Large intestine (tissue), 3 donors: Measurements from ENCODE around the gene SMIM10L2A. TPM values are rescaled to one million over a fixed set of nuclear protein-coding genes. Genes with fewer than 3 reads are reported as not detected.
A peak's percentile ranks its signal among the peaks of the same experiment; 100 is the strongest.
"Not testable (repeated sequence)": the region's sequence is repeated elsewhere in the genome, so short reads cannot be mapped to it uniquely, and the experiment has no call there.

Experiments
- DNase-seq, 2 donors: peaks; one replicate each; pipeline versions ENCODE4 v3.0.0 to v3.0.0-alpha.2; 2013
- H3K27ac ChIP-seq: one replicate; pipeline ENCODE4 v1.5.1; 2013; ENCODE audit warnings: low read length
- H3K27me3 ChIP-seq: 2 replicates; pipeline ENCODE4 v1.6.1; 2013; ENCODE audit warnings: low read length; ENCODE audit not compliant: control insufficient read depth, insufficient read depth
- H3K36me3 ChIP-seq: 2 replicates; pipeline ENCODE4 v1.6.1; 2013; ENCODE audit warnings: low read length; ENCODE audit not compliant: control insufficient read depth, insufficient read depth
- H3K4me1 ChIP-seq: one replicate; pipeline ENCODE4 v1.6.1; 2013; ENCODE audit warnings: low read length; ENCODE audit not compliant: control insufficient read depth, insufficient read depth
- H3K4me3 ChIP-seq: one replicate; pipeline ENCODE4 v1.5.1; 2013; ENCODE audit warnings: low read length
- H3K9me3 ChIP-seq: one replicate; pipeline ENCODE4 v1.6.1; 2013; ENCODE audit warnings: mild to moderate bottlenecking, low read depth, low read length, moderate library complexity; ENCODE audit not compliant: control insufficient read depth
- WGBS: methylation state at CpG from one replicate; pipeline ENCODE4 v1.1.5; 2013; ENCODE audit warnings: low lambda C conversion rate; ENCODE audit not compliant: insufficient coverage; 5-methylcytosine and 5-hydroxymethylcytosine counted together
- polyA plus RNA-seq: library from polyadenylated mRNA; unstranded; fragments of 120-200 nt; gene quantifications from one replicate; pipeline ENCODE4 v1.2.1, GENCODE V29; 2013

SMIM10L2A gene
- polyA plus RNA-seq, 1 donor: 4.4 TPM

DNA sequence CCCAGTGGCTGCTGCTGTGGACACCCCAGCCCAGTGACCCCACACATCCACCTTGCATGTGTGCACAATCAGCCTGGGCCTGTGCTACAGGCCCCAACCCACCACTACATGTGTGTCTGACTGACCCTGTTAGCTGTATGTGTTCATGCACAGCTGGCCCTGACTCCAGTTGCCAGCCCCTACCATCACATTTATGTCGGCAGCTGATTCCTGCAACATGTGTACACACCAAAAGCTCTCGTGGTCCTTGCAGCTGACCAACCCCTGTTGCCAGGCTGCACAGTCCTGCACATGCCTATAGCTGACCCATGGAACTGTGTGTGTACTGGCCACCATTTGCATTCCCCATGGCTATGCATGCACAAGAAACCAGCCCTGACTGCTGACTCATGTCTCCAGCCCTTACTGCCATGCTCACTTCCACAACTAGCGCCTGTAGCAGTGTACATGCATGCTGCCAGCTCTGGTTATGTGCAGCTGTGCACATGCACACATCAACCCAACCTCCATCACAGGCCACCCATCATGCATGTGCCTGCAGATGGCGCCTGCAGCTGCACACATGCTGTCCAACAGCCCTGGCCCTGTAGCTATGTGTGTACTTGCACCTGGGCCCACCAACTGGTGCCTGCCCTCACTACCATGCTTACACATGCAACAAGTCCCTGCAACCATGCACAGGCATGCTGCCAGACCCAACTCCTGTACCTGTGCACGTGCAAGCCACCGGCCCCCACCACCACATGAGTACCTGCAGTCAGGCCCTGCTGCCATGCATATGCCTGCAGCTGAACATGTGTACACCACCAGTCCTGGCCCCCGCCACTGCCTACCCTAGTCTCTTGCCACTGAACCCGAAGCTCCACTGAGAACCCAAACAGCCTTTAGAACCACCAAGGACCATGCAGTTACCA, 28.1 kb downstream of the SMIM10L2A start:
- no peak for DNase-seq
- Histone ChIP-seq H3K36me3 (no peaks in the 10 kb centered on the region), H3K4me1 (no peaks in the 10 kb centered on the region), H3K27ac (no peak overlapping the region), H3K9me3 (no peaks in the 10 kb centered on the region), H3K27me3 (no peaks in the 10 kb centered on the region), H3K4me3 (no peak overlapping the region)
- no CpG with 5 or more reads among the region's 8 CpGs for WGBS

DNA sequence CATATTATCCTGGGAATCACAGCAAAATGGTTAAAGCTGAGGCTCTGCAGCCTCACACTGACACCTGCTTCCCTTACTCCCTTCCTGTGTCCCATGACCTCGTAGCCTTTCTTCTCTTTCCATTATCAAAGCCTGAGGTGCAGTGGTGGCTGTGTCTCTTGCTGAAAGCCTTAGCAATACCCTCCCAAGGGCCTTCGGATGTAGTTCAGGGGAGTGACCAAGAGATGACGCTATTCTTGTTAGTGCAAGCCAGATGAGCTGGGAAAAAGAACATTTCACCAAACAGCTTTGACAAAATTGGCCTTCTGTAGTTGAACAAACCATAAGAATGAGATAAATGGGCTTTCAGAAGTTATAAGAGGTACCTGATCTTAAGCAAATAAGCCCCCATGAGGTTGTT, 31.6 kb downstream of the SMIM10L2A start:
- no CpG with 5 or more reads among the region's 3 CpGs for WGBS
- Histone ChIP-seq H3K36me3 (no peaks in the 10 kb centered on the region), H3K9me3 (no peaks in the 10 kb centered on the region), H3K27ac (no peak overlapping the region), H3K4me3 (no peak overlapping the region), H3K27me3 (no peaks in the 10 kb centered on the region), H3K4me1 (no peaks in the 10 kb centered on the region)
- DNase-seq: no peak

DNA sequence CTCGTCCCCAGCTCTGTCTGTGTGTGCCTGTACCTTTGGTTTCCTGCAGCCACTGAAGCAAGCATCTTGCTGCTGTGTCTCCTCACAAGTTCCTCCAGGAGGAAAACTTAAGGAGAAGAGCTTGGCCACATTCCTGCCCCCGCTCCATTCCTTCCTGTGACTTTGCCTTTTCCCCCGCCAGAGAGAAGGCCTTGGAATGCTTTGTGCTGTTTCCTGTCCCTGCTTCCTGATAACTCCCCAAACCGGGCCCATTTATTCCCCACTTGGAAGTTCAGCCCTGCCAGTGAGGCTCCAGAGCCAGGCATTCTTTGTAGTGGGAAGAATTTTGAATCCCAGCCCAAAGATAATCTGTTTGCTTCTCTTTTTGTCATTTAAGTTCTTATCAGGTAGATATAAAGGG, 33.1 kb downstream of the SMIM10L2A start:
- Histone ChIP-seq H3K9me3 (no peaks in the 10 kb centered on the region), H3K4me3 (no peak overlapping the region), H3K36me3 (no peaks in the 10 kb centered on the region), H3K4me1 (no peaks in the 10 kb centered on the region), H3K27ac (no peak overlapping the region), H3K27me3 (no peaks in the 10 kb centered on the region)
- WGBS: no CpG with 5 or more reads among the region's 4 CpGs
- no peak for DNase-seq

DNA sequence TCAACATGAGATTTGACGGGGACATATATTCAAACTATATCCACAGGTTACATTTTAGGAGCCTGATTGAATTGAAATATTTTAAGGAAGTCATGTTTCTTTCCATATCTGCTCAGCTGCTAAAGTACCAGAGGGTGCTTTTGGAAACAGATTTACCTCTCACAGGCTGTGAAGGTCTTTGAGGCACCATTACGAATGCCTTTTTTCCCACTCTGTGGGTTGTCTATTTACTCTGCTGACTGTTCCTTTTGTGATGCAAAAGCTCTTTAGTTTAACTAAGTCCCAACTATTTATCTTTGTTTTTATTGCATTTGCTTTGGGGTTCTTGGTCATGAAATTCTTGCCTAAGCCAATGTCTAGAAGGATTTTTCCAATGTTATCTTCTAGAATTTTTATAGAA, 40.0 kb downstream of the SMIM10L2A start:
- not testable (repeated sequence) for H3K4me3 ChIP-seq, H3K36me3 ChIP-seq, H3K9me3 ChIP-seq, H3K4me1 ChIP-seq, H3K27me3 ChIP-seq, H3K27ac ChIP-seq, DNase-seq
- WGBS: no CpG with 5 or more reads among the region's 2 CpGs

DNA sequence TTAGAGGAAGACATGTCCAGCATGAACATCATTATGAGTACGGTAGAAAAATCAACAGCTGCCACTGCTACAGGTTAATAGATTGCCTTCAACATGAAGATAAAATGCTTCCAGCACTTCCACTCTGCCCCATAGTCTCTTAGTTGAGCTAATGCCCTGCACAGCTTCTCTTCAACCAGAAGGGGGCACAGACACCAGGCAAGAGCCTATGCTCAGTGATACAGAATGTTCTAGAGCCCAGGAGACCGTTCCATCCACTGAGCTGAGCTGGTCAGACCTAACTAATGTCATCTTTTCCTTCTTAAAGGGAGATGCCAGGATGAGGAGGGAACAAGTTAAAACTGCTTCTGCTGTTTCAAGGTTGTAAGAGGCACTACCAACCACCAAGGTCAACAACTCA, 42.2 kb downstream of the SMIM10L2A start:
- Histone ChIP-seq H3K27ac (no peak overlapping the region), H3K4me1 (no peaks in the 10 kb centered on the region), H3K36me3 (no peaks in the 10 kb centered on the region), H3K4me3 (no peak overlapping the region), H3K27me3 (no peaks in the 10 kb centered on the region), H3K9me3 (no peaks in the 10 kb centered on the region)
- WGBS: no CpG with 5 or more reads among the region's 2 CpGs
- DNase-seq: no peak

DNA sequence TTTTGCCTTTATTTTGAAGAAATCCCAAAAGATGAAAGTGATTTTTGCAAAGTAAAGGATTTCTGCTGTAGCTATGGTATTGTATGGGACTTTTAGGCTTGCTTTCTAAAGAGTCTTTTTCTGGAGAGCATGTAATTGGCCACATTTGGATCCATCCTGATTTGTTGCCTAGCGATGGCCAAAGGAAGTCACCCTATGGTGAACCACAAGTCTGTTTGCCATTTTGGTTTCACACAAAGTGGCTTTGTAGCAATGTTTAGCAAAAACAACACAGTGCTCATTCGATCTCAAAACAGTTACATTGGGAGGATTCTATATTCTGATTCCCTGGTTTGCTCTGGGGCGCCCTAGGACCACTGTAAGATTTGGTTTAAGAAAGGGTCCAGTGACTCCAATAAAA, 54.6 kb downstream of the SMIM10L2A start:
- H3K4me3 ChIP-seq: no peak overlapping the region
- no peaks in the 10 kb centered on the region for H3K36me3 ChIP-seq
- no peaks in the 10 kb centered on the region for H3K4me1 ChIP-seq
- H3K9me3 ChIP-seq: no peaks in the 10 kb centered on the region
- no CpG with 5 or more reads among the region's 3 CpGs for WGBS
- H3K27ac ChIP-seq: no peak overlapping the region
- DNase-seq: no peak
- no peaks in the 10 kb centered on the region for H3K27me3 ChIP-seq

DNA sequence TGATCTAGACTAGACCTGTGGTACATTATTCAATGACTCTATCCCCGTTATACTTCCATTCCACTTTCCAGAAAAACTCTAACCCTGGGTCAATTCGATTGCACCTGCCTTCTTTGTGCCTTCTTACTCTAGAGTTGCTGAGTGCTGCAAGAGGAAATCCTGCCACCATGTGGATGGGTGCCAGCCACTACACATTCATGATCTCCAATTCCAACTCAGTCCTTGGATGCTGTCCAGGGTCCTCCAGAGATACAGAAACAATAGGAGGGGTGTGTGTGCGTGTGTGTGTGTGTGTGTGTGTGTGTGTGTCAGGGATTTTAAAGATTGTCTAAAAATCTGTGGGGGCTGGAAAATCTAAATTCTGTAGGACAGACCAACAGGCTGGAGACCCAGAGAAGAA, 55.8 kb downstream of the SMIM10L2A start:
- H3K4me3 ChIP-seq: no peak overlapping the region
- H3K36me3 ChIP-seq: no peaks in the 10 kb centered on the region
- no CpG with 5 or more reads among the region's 3 CpGs for WGBS
- H3K4me1 ChIP-seq: no peaks in the 10 kb centered on the region
- H3K27me3 ChIP-seq: no peaks in the 10 kb centered on the region
- peak; percentile 30 to 40 for DNase-seq
- H3K9me3 ChIP-seq: no peaks in the 10 kb centered on the region
- no peak overlapping the region for H3K27ac ChIP-seq

Other genes with a start within 250 kb of the SMIM10L2A start
- not detected for gene ETDA, start 169.9 kb upstream of the SMIM10L2A start, polyA plus RNA-seq
- not detected for gene ETDC, start 112.5 kb upstream of the SMIM10L2A start, polyA plus RNA-seq
- 12.1 TPM for gene ZNF75D, start 77.8 kb upstream of the SMIM10L2A start, polyA plus RNA-seq
- 6.8 TPM for gene ZNF449, start 77.1 kb upstream of the SMIM10L2A start, polyA plus RNA-seq
- 13.8 TPM for gene INTS6L, start 98.7 kb downstream of the SMIM10L2A start, polyA plus RNA-seq